Measurements from ENCODE around the gene USP35. TPM values are rescaled to one million over a fixed set of nuclear protein-coding genes. Genes with fewer than 3 reads are reported as not detected.
A peak's percentile ranks its signal among the peaks of the same experiment; 100 is the strongest.

USP35 gene
- total and polyA plus RNA-seq, 2 donors (not counting 1 experiment from before 2014, with no cell fraction given): 4.8 to 6.0 TPM

GRCh38 chr11:78187366-78188285 is 1.1 kb upstream of the USP35 start:
- TF ChIP-seq EZH2 (IDR thresholded peaks at IDR 0.05; ENCODE audit: borderline replicate concordance, insufficient read depth, low read depth, low read length, poor library complexity, severe bottlenecking) (no peak), CTCF (IDR thresholded peaks at IDR 0.05) (no peak)
- POLR2A ChIA-PET: interaction anchor here (0.6 to 1.8 kb wide), 3 partner anchors 48 to 130 kb away, joined by 3 to 11 read pairs (median 4); partner anchors contain the start of gene ALG8
- Mint-ChIP-seq H3K27me3 (no peaks in the 10 kb centered on the region), H3K9me3 (ENCODE audit: insufficient read depth) (no peaks in the 10 kb centered on the region), H3K27ac (peak overlapping the region; percentile 93), H3K4me1 (peaks cover 42% of the 10 kb centered on the region), H3K4me3 (peak overlapping the region; percentile 100)
- Histone ChIP-seq H3K4me3 (ENCODE audit: control extremely low read depth in 1 of 5, extremely low read depth in 1 of 5, insufficient read depth in 1 of 5, low read depth in 2 of 5, low read length in 4 of 5) (peak overlapping the region; percentile 67 to 96 (median 90)), H4K20me1 (ENCODE audit: control insufficient read depth, insufficient read depth, low read length, poor library complexity, severe bottlenecking) (no peaks in the 10 kb centered on the region), H3K4me1 (ENCODE audit: control insufficient read depth in 2 of 2, insufficient read depth in 2 of 2, low read length in 2 of 2) (peaks cover 20 to 23% of the 10 kb centered on the region in 2 donors), H3K79me2 (ENCODE audit: control insufficient read depth, insufficient read depth, low read length) (peaks cover 7% of the 10 kb centered on the region), H3K36me3 (replicated peaks in 1 of 2; ENCODE audit: control extremely low read depth in 1 of 2, control insufficient read depth in 1 of 2, extremely low read depth in 1 of 2, insufficient read depth in 2 of 2, low read length in 1 of 2) (no peaks in the 10 kb centered on the region), H2AFZ (ENCODE audit: insufficient read depth, low read depth, low read length, poor library complexity, severe bottlenecking) (peak overlapping the region; percentile 89), H3K27me3 (replicated peaks in 1 of 4; ENCODE audit: control extremely low read depth in 1 of 4, control insufficient read depth in 3 of 4, insufficient read depth in 4 of 4, low read length in 3 of 4) (no peaks in the 10 kb centered on the region), H3K9me3 (ENCODE audit: control extremely low read depth in 1 of 3, control insufficient read depth in 2 of 3, insufficient read depth in 1 of 3, low read length in 2 of 3) (no peaks in the 10 kb centered on the region), H3K27ac (ENCODE audit: low read length in 2 of 2) (peak overlapping the region; percentile 55 to 77), H3K4me2 (replicated peaks; ENCODE audit: low read depth, low read length, poor library complexity, severe bottlenecking) (peak overlapping the region; percentile 89), H3K9ac (ENCODE audit: low read length) (peak overlapping the region; percentile 99)
- CTCF ChIA-PET: interaction anchor here (0.7 to 1.3 kb wide), 6 partner anchors 48 to 387 kb away, joined by 3 to 9 read pairs (median 4); partner anchors contain the start of genes ALG8 and NARS2
- ATAC-seq (ENCODE audit: low read depth) (no peak), DNase-seq (no peak)
- intact Hi-C loops (cut with micrococcal nuclease): loop anchor here (1.0 to 5.0 kb wide), 6 partner anchors 40 to 387 kb away; partner anchors contain the start of genes ALG8, GAB2, INTS4 and NARS2
- 21% methylated on average over 22 of the region's 31 CpGs for WGBS (ENCODE audit: insufficient coverage)
